ENCODE measurements around the gene PRRC2B.

DNA sequence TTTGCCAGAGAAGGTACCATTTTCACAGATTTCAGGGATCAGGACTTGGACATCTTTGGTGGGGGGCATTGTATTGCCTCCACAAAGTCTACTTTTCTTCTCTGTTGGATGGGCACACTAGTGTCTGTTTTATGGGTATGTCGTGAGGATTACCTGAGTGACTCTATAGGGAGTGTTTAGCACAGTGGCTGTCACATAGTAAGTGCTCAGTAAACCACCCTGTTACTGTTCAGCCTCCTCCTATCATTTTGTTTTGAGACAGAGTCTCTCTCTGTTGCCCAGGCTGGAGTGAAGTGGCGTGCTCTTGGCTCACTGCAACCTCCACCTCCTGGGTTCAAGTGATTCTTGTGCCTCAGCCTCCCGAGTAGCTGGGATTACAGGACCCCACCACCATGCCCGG, 2.4 kb upstream of the PRRC2B start:
- no peak for TF ChIP-seq POLR2A (IDR thresholded peaks at IDR 0.05)
- TF ChIP-seq, protein P1, sequence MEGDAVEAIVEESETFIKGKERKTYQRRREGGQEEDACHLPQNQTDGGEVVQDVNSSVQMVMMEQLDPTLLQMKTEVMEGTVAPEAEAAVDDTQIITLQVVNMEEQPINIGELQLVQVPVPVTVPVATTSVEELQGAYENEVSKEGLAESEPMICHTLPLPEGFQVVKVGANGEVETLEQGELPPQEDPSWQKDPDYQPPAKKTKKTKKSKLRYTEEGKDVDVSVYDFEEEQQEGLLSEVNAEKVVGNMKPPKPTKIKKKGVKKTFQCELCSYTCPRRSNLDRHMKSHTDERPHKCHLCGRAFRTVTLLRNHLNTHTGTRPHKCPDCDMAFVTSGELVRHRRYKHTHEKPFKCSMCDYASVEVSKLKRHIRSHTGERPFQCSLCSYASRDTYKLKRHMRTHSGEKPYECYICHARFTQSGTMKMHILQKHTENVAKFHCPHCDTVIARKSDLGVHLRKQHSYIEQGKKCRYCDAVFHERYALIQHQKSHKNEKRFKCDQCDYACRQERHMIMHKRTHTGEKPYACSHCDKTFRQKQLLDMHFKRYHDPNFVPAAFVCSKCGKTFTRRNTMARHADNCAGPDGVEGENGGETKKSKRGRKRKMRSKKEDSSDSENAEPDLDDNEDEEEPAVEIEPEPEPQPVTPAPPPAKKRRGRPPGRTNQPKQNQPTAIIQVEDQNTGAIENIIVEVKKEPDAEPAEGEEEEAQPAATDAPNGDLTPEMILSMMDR (IDR thresholded peaks at IDR 0.05), result no peak
